Epithelial cell of esophagus (primary cell): ENCODE results near the gene ATG4B.

ENCODE experiments used
- DNase-seq: peaks from one replicate; pipeline ENCODE4 v3.0.0; 2010; ENCODE audit warnings: low read depth
- H3K4me3 ChIP-seq: 2 replicates; pipeline ENCODE4 v1.5.1; 2011; ENCODE audit warnings: mild to moderate bottlenecking, low read length, control low read depth
- CTCF ChIP-seq: IDR thresholded peaks from 2 replicates; pipeline ENCODE4 v1.5.1; 2011; ENCODE audit warnings: low read depth, mild to moderate bottlenecking, low read length, control low read depth, inconsistent platforms; ENCODE audit not compliant: insufficient read depth; ENCODE audit errors: missing control alignments

ATG4B gene

GRCh38 chr2:241676665-241677064 is 39.2 kb downstream of the ATG4B start:
- no peak for TF ChIP-seq CTCF

GRCh38 chr2:241677392-241677791 is 39.9 kb downstream of the ATG4B start:
- no peak overlapping the region for H3K4me3 ChIP-seq

More at GRCh38 chr2:241676665-241677064, 39.2 kb downstream of the ATG4B start:
- no peak for DNase-seq
- H3K4me3 ChIP-seq: no peak overlapping the region

GRCh38 chr2:241678307-241678706 is 40.8 kb downstream of the ATG4B start:
- no peak for TF ChIP-seq CTCF
- no peak overlapping the region for H3K4me3 ChIP-seq

More at GRCh38 chr2:241677392-241677791, 39.9 kb downstream of the ATG4B start:
- no peak for TF ChIP-seq CTCF
- no peak for DNase-seq

GRCh38 chr2:241678784-241679540 is 41.5 kb downstream of the ATG4B start:
- no peak for DNase-seq
- no peak for TF ChIP-seq CTCF
- H3K4me3 ChIP-seq: no peak overlapping the region

More at GRCh38 chr2:241678307-241678706, 40.8 kb downstream of the ATG4B start:
- no peak for DNase-seq

- TF ChIP-seq CTCF: no peak
- no peak for DNase-seq
- H3K4me3 ChIP-seq: no peak overlapping the region
These were observed 42.6 kb downstream of the ATG4B start for GRCh38 chr2:241680044-241680443.

- H3K4me3 ChIP-seq: no peak overlapping the region
- DNase-seq: peak; percentile 46
- no peak for TF ChIP-seq CTCF
These were observed 43.5 kb downstream of the ATG4B start for GRCh38 chr2:241680827-241681599.
